HG02840 (cell line): Measurements from ENCODE around the gene UBE2L3.
"Not testable (repeated sequence)": the region's sequence is repeated elsewhere in the genome, so short reads cannot be mapped to it uniquely, and the experiment has no call there.

Experiments
- ATAC-seq: cut with Tn5 transposase; IDR thresholded peaks from one replicate; pipeline ENCODE4 v1.9.1; 2021; ENCODE audit warnings: mild to moderate bottlenecking, moderate library complexity, moderate number of reproducible peaks; ENCODE audit not compliant: unreplicated experiment, low FRiP score

The UBE2L3 gene

GRCh38 chr22:21598302-21598701, 30.8 kb downstream of the UBE2L3 start:
- no peak for ATAC-seq

- no peak for ATAC-seq
These were observed 31.8 kb downstream of the UBE2L3 start for GRCh38 chr22:21599053-21599893.

- no peak for ATAC-seq
These were observed 35.1 kb downstream of the UBE2L3 start for GRCh38 chr22:21602579-21602978.

DNA sequence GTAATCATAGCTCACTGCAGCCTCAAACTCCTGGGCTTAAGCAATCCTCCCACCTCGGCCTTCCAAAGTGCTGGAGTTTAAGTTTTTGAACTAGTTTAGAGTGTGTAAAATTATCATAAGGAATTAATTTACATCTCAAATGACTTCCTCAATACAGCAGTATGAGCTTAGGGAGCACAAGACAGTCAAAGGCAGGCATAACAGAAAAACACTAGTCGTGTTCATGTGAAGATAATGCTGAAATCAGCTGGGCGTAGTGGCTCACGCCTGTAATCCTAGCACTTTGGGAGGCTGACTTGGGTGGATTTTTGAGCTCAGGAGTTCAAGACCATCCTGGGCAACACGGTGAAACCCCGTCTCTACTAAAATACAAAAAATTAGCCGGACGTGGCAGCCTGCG, 36.5 kb downstream of the UBE2L3 start:
- no peak for ATAC-seq

GRCh38 chr22:21605887-21606564, 38.5 kb downstream of the UBE2L3 start:
- no peak for ATAC-seq

DNA sequence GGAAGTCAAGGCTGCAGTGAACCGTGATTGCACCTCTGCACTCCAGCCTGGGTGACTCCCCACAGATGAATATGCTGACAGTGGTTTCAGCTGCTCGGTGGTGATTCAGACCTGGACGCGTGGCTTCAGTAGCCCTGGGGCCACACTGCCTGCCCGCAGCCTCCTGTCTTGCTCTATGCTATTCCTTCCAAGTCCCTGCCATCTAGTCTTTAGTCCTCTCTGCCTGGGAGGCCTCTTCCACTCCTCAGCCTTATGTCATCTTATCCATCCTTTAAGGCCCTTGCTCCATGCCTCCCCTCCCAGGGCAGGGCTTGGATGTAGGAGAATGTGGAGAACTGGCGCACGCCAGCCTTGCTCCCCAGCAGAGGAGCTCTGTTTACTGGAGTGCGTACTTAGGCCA, 39.3 kb downstream of the UBE2L3 start:
- no peak for ATAC-seq

- not testable (repeated sequence) for ATAC-seq
These were observed 42.1 kb downstream of the UBE2L3 start for GRCh38 chr22:21609556-21610157.

- ATAC-seq = no peak
These were observed 43.9 kb downstream of the UBE2L3 start for GRCh38 chr22:21611210-21611977.

- ATAC-seq = no peak
These were observed 45.3 kb downstream of the UBE2L3 start for GRCh38 chr22:21612858-21613257.

DNA sequence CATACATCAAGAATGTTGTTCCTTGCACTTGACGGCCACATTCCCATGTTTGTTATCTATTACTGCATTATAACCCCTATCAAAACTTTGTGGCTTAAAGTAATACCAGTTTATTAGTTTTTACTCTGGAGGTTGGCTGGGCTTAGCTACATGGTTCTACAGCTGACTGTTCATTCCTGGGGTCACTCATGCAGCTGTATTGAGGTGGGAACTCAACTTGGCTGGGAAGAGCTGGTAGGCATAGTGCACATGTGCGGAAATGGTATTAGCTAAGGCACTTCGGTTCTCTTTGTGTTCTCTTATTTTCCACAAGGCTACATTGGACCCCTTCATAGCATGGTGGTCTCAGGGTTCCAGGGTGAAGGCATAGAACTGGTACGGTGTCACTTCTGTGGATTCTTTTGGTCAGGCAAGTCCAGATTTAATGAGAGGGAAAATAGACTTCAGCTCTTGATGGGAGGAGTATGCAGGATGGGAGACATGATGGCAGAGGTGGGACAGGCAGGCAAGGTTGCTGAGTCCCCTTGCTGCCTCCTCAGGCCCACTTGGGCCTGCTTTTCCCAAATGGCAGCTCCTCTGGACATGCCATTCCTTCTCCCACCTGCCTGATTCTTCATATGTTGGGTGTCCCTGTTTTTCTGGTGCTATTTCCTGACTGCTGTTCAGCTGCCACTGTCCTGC, 46.2 kb downstream of the UBE2L3 start:
- no peak for ATAC-seq

DNA sequence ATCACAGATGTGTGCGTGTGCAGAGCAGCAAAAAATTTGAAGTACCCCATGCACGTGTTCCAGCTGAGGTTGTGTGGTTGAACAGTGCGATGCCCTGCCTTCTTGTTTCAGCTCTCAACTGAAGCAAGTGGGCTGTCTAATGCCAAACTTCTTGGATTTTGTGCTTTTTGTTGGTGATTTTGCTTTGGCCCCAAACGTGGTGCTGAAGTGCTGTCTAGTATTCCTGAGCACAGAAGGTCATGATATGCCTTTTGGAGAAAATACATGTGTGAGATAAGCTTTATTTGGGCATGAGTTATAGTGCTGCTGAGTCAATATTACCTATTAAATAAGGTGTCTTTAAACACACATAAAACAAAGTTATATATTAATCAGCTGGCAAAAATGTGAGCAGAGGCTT, 48.2 kb downstream of the UBE2L3 start:
- no peak for ATAC-seq

DNA sequence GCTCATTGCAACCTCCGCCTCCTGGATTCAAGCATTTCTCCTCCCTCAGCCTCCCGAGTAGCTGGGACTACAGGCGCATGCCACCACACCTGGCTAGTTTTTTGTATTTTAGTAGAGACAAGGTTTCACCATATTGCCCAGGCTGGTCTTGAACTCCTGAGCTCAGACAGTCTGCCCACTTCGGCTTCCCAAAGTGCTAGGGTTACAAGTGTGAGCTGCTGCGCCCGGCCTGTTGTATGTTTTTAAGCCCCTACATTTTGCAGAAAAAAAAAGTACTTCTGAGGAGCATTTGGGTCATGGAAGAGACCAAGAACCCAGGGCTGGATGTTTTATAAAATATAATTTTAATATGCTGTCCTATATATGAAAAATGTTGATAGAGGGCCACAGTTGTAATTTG, 49.8 kb downstream of the UBE2L3 start:
- not testable (repeated sequence) for ATAC-seq

- no peak for ATAC-seq
These were observed 53.5 kb downstream of the UBE2L3 start for GRCh38 chr22:21621025-21621424.

- ATAC-seq = no peak
These were observed 54.8 kb downstream of the UBE2L3 start for GRCh38 chr22:21622011-21622918.

GRCh38 chr22:21622919-21623647, 55.6 kb downstream of the UBE2L3 start:
- no peak for ATAC-seq

GRCh38 chr22:21623648-21623970, 56.1 kb downstream of the UBE2L3 start:
- no peak for ATAC-seq

- ATAC-seq = no peak
These were observed 56.8 kb downstream of the UBE2L3 start for GRCh38 chr22:21624120-21624879.
